GM12865 (cell line): ENCODE data around the gene CHRNA5.

ENCODE experiments used
- DNase-seq: peaks from one replicate; pipeline ENCODE4 v3.0.0; 2010; ENCODE audit warnings: low read depth
- H3K4me3 ChIP-seq: 2 replicates; pipeline ENCODE4 v1.5.1; 2011; ENCODE audit warnings: mild to moderate bottlenecking, low read depth, low read length, control low read depth
- CTCF ChIP-seq: IDR thresholded peaks from 2 replicates; pipeline ENCODE4 v1.5.1; 2011; ENCODE audit warnings: low read length, control low read depth, low read depth, inconsistent platforms; ENCODE audit not compliant: insufficient read depth; ENCODE audit errors: missing control alignments

Gene CHRNA5

GRCh38 chr15:78619022-78619950, 54.0 kb downstream of the CHRNA5 start:
- TF ChIP-seq CTCF = no peak
- H3K4me3 ChIP-seq = no peak overlapping the region
- DNase-seq = no peak

- TF ChIP-seq CTCF = no peak
- H3K4me3 ChIP-seq = no peak overlapping the region
- DNase-seq = no peak
Observed at GRCh38 chr15:78620021-78620526, 54.8 kb downstream of the CHRNA5 start.

GRCh38 chr15:78620527-78621421, 55.5 kb downstream of the CHRNA5 start, which contains the start of gene CHRNA3:
TSS of gene CHRNA3 (minus strand) at chr15:78620996. CDS start at chr15:78620794, 202 bp downstream.
- DNase-seq = no peak
- no peak within 1 kb of the TSS for H3K4me3 ChIP-seq
- TF ChIP-seq CTCF = no peak

- TF ChIP-seq CTCF = no peak
- no peak for DNase-seq
- no peak overlapping the region for H3K4me3 ChIP-seq
Observed at GRCh38 chr15:78621810-78622402, 56.6 kb downstream of the CHRNA5 start.

GRCh38 chr15:78623786-78624497, 58.6 kb downstream of the CHRNA5 start:
- no peak overlapping the region for H3K4me3 ChIP-seq
- no peak for DNase-seq
- TF ChIP-seq CTCF = no peak
